Measurements from ENCODE around the gene QKI.
"Not testable (repeated sequence)": the region's sequence is repeated elsewhere in the genome, so short reads cannot be mapped to it uniquely, and the experiment has no call there.

QKI gene

GRCh38 chr6:163414117-163414945 is at the start of gene QKI:
Gene QKI, plus strand, starts transcription at chr6:163414718. Its CDS starts 476 bp downstream, at chr6:163415194.
- DNase-seq (ENCODE audit: low read depth in 1 of 2, low spot score in 1 of 2), result peak; percentile 66 to 73

GRCh38 chr6:163366288-163366687 is 48.2 kb upstream of the QKI start:
- DNase-seq (ENCODE audit: low read depth in 1 of 2, low spot score in 1 of 2), result no peak

- DNase-seq (ENCODE audit: low read depth in 1 of 2, low spot score in 1 of 2), result no peak
Observed at GRCh38 chr6:163367497-163368183, 46.9 kb upstream of the QKI start.

- DNase-seq (ENCODE audit: low read depth in 1 of 2, low spot score in 1 of 2), result no peak
Observed at GRCh38 chr6:163369141-163369540, 45.4 kb upstream of the QKI start.

GRCh38 chr6:163369628-163370365 is 44.7 kb upstream of the QKI start:
- no peak for DNase-seq (ENCODE audit: low read depth in 1 of 2, low spot score in 1 of 2)

GRCh38 chr6:163370464-163371117 is 43.9 kb upstream of the QKI start:
- no peak for DNase-seq (ENCODE audit: low read depth in 1 of 2, low spot score in 1 of 2)

GRCh38 chr6:163371129-163371528 is 43.4 kb upstream of the QKI start:
- no peak for DNase-seq (ENCODE audit: low read depth in 1 of 2, low spot score in 1 of 2)

GRCh38 chr6:163373240-163373639 is 41.3 kb upstream of the QKI start:
- DNase-seq (ENCODE audit: low read depth in 1 of 2, low spot score in 1 of 2), result no peak

- no peak for DNase-seq (ENCODE audit: low read depth in 1 of 2, low spot score in 1 of 2)
Observed at GRCh38 chr6:163375361-163375760, 39.2 kb upstream of the QKI start.

- no peak for DNase-seq (ENCODE audit: low read depth in 1 of 2, low spot score in 1 of 2)
Observed at GRCh38 chr6:163376187-163376586, 38.3 kb upstream of the QKI start.

- DNase-seq (ENCODE audit: low read depth in 1 of 2, low spot score in 1 of 2), result no peak
Observed at GRCh38 chr6:163377561-163377960, 37.0 kb upstream of the QKI start.

- DNase-seq (ENCODE audit: low read depth in 1 of 2, low spot score in 1 of 2), result no peak
Observed at GRCh38 chr6:163380216-163380615, 34.3 kb upstream of the QKI start.

GRCh38 chr6:163381118-163381756 is 33.3 kb upstream of the QKI start:
- DNase-seq (ENCODE audit: low read depth in 1 of 2, low spot score in 1 of 2), result no peak

GRCh38 chr6:163383396-163383795 is 31.1 kb upstream of the QKI start:
- not testable (repeated sequence) for DNase-seq (ENCODE audit: low read depth in 1 of 2, low spot score in 1 of 2)

GRCh38 chr6:163383912-163384311 is 30.6 kb upstream of the QKI start:
- DNase-seq (ENCODE audit: low read depth in 1 of 2, low spot score in 1 of 2), result no peak

GRCh38 chr6:163384510-163384909 is 30.0 kb upstream of the QKI start:
- no peak for DNase-seq (ENCODE audit: low read depth in 1 of 2, low spot score in 1 of 2)

- DNase-seq (ENCODE audit: low read depth in 1 of 2, low spot score in 1 of 2), result not testable (repeated sequence)
Observed at GRCh38 chr6:163385503-163385902, 29.0 kb upstream of the QKI start.

GRCh38 chr6:163386329-163386908 is 28.1 kb upstream of the QKI start:
- DNase-seq (ENCODE audit: low read depth in 1 of 2, low spot score in 1 of 2), result no peak

GRCh38 chr6:163387317-163387716 is 27.2 kb upstream of the QKI start:
- no peak for DNase-seq (ENCODE audit: low read depth in 1 of 2, low spot score in 1 of 2)

- DNase-seq (ENCODE audit: low read depth in 1 of 2, low spot score in 1 of 2), result no peak
Observed at GRCh38 chr6:163389354-163389753, 25.2 kb upstream of the QKI start.

All from activated T-helper 1 cell treated with anti-CD3 and anti-CD28 coated beads, Interleukin-2, amount 50 U/mL, for 16 hours (primary cell).